ENCODE results near the gene LRP1. TPM values are rescaled to one million over a fixed set of nuclear protein-coding genes. Genes with fewer than 3 reads are reported as not detected.
A peak's percentile ranks its signal among the peaks of the same experiment; 100 is the strongest.

LRP1 gene
- total and polyA plus RNA-seq, 2 of the 13 experiments (the other 11 are each of a cell fraction or from before 2014, with no cell fraction given) = 14.7 to 30.8 TPM

GRCh38 chr12:57224973-57225679, 96.8 kb downstream of the LRP1 start:
- peaks cover 64% of the 10 kb centered on the region for H3K4me1 ChIP-seq (ENCODE audit: insufficient read depth, low read length)
- FAIRE-seq (no peak), DNase-seq (ENCODE audit: low spot score) (no peak), ATAC-seq (peak; percentile 76)
- in situ Hi-C loops (cut with HindIII; ENCODE audit: extremely low pct_ligation_motif_present, low pct_unique_long_range_greater_than_20kb) (no loop called here), intact Hi-C loops (cut with micrococcal nuclease; ENCODE audit: unreplicated experiment) (loop anchor here (2.0 kb wide), 1 partner anchor 14 kb away; no protein-coding TSS in a partner anchor)
- peak overlapping the region in 1 of 3 experiments; percentile 23; a peak in 1 of 6 replicates for H3K4me3 ChIP-seq (replicated peaks in 1 of 3; ENCODE audit: insufficient read depth in 1 of 3, low read depth in 2 of 3, low read length in 3 of 3)
- H2AFZ ChIP-seq (ENCODE audit: low read length) = no peak overlapping the region
- H3K9ac ChIP-seq (ENCODE audit: insufficient read depth, low read depth, low read length) = no peak overlapping the region
- no peaks in the 10 kb centered on the region for H3K36me3 ChIP-seq (replicated peaks in 1 of 2; ENCODE audit: control insufficient read depth in 1 of 2, insufficient read depth in 2 of 2, low read length in 2 of 2)
- no peaks in the 10 kb centered on the region for H3K9me3 ChIP-seq (ENCODE audit: low read length)
- H3K27ac ChIP-seq (ENCODE audit: extremely low read length, insufficient read depth, low read length) = no peak overlapping the region
- H3K27me3 ChIP-seq (ENCODE audit: control insufficient read depth in 1 of 2, insufficient read depth in 2 of 2, low read length in 2 of 2) = peaks cover 6 to 62% of the 10 kb centered on the region in 2 experiments; a peak in 4 of 5 replicates
- H4K20me1 ChIP-seq (ENCODE audit: insufficient read depth, low read length) = no peaks in the 10 kb centered on the region
- 50% methylated on average over 21 of the region's 61 CpGs for WGBS (ENCODE audit: low lambda C conversion rate)
- peak overlapping the region; percentile 57; the same call in 1 of the 2 replicates for H3K4me2 ChIP-seq (ENCODE audit: low read depth, low read length)
- ChIA-PET CTCF (ENCODE audit: low intra/inter-chr PET ratio, low total read pairs) (interaction anchor here (0.8 to 8.7 kb wide), 4 partner anchors 9 to 18 kb away, joined by 3 to 87 read pairs (median 7); partner anchors contain the start of gene NXPH4), POLR2A (interaction anchor here (0.6 to 1.4 kb wide), 4 partner anchors 10 to 75 kb away, joined by 3 to 6 read pairs (median 4); no protein-coding TSS in a partner anchor)
- no TSS peak for BruUV-seq (replicated peaks)
- peaks cover 14% of the 10 kb centered on the region for H3K79me2 ChIP-seq (ENCODE audit: insufficient read depth, low read length)
- TF ChIP-seq, protein P1, sequence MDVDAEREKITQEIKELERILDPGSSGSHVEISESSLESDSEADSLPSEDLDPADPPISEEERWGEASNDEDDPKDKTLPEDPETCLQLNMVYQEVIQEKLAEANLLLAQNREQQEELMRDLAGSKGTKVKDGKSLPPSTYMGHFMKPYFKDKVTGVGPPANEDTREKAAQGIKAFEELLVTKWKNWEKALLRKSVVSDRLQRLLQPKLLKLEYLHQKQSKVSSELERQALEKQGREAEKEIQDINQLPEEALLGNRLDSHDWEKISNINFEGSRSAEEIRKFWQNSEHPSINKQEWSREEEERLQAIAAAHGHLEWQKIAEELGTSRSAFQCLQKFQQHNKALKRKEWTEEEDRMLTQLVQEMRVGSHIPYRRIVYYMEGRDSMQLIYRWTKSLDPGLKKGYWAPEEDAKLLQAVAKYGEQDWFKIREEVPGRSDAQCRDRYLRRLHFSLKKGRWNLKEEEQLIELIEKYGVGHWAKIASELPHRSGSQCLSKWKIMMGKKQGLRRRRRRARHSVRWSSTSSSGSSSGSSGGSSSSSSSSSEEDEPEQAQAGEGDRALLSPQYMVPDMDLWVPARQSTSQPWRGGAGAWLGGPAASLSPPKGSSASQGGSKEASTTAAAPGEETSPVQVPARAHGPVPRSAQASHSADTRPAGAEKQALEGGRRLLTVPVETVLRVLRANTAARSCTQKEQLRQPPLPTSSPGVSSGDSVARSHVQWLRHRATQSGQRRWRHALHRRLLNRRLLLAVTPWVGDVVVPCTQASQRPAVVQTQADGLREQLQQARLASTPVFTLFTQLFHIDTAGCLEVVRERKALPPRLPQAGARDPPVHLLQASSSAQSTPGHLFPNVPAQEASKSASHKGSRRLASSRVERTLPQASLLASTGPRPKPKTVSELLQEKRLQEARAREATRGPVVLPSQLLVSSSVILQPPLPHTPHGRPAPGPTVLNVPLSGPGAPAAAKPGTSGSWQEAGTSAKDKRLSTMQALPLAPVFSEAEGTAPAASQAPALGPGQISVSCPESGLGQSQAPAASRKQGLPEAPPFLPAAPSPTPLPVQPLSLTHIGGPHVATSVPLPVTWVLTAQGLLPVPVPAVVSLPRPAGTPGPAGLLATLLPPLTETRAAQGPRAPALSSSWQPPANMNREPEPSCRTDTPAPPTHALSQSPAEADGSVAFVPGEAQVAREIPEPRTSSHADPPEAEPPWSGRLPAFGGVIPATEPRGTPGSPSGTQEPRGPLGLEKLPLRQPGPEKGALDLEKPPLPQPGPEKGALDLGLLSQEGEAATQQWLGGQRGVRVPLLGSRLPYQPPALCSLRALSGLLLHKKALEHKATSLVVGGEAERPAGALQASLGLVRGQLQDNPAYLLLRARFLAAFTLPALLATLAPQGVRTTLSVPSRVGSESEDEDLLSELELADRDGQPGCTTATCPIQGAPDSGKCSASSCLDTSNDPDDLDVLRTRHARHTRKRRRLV (CRISPR knock-in tag; IDR thresholded peaks at IDR 0.05) = no peak
- TF ChIP-seq LCORL (IDR thresholded peaks at IDR 0.05) (peak; percentile 67; the same call in 1 of the 2 replicates), LCORL (CRISPR knock-in tag; IDR thresholded peaks at IDR 0.05) (no peak), E2F1 (CRISPR knock-in tag; IDR thresholded peaks at IDR 0.05) (no peak), PRDM4 (CRISPR knock-in tag; IDR thresholded peaks at IDR 0.05; ENCODE audit: borderline replicate concordance) (no peak), MBNL3 (CRISPR knock-in tag; conservative IDR thresholded peaks at IDR 0.05) (no peak), ZNF800 (CRISPR knock-in tag; IDR thresholded peaks at IDR 0.05) (0 out of 2 replicates have a peak, but pooled peaks have one; percentile 76)
- TF ChIP-seq, protein P2, sequence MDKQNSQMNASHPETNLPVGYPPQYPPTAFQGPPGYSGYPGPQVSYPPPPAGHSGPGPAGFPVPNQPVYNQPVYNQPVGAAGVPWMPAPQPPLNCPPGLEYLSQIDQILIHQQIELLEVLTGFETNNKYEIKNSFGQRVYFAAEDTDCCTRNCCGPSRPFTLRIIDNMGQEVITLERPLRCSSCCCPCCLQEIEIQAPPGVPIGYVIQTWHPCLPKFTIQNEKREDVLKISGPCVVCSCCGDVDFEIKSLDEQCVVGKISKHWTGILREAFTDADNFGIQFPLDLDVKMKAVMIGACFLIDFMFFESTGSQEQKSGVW (CRISPR knock-in tag; IDR thresholded peaks at IDR 0.05; ENCODE audit: borderline replicate concordance) = no peak

Data from HepG2 (cell line).